A549 (cell line): ENCODE measurements around the gene GRPEL2. TPM values are rescaled to one million over a fixed set of nuclear protein-coding genes. Genes with fewer than 3 reads are reported as not detected.

Source experiments
- ATAC-seq, 2 experiments: fragments of 200-7000 bp in 1 of 2; fragments of >200 bp in 1 of 2; cut with Nextera tagmentation in 1 of 2; cut with Tn5 transposase in 1 of 2; 3 replicates each; pipeline versions ENCODE4 v1.8.0 to v1.9.1; 2018 to 2020; ENCODE audit warnings: mild to moderate bottlenecking in 1 of 2, moderate library complexity in 1 of 2
- CTCF ChIA-PET: fragments of 300-600 bp; sonication (Branson Sonifier 250); formaldehyde crosslinking; extraction: SDS; loops from one replicate; lab custom pipeline; 2021; ENCODE audit warnings: antibody characterized with exemption, inconsistent platforms; lab: Yijun Ruan, JAX
- POLR2A ChIA-PET: fragments of 350-600 bp; formaldehyde crosslinking; extraction: SDS; loops from one replicate; lab custom pipeline; 2021; ENCODE audit warnings: antibody characterized with exemption, inconsistent platforms; lab: Yijun Ruan, JAX
- DNase-seq, 2 experiments: peaks; one replicate each; pipeline versions ENCODE4 v3.0.0 to v3.0.0-alpha.2; 2011 to 2016; ENCODE audit warnings: low read depth in 1 of 2, low spot score in 1 of 2
- FAIRE-seq: peaks from 2 replicates; lab custom pipeline; 2011; peaks lifted over from hg19 to GRCh38; lab: Jason Lieb, UNC
- H3K27ac ChIP-seq, 2 experiments: fragments of >200 bp; sonication (Bioruptor Twin); formaldehyde crosslinking; 3 replicates each; pipeline ENCODE4 v1.5.1; 2016 to 2017
- H3K4me1 ChIP-seq: fragments of >200 bp; sonication (Bioruptor Twin); formaldehyde crosslinking; 3 replicates; pipeline ENCODE4 v1.6.1; 2016
- H3K4me2 ChIP-seq: fragments of >200 bp; sonication (Bioruptor Twin); formaldehyde crosslinking; 3 replicates; pipeline ENCODE4 v1.6.1; 2016
- H3K4me3 ChIP-seq: fragments of >200 bp; sonication (Bioruptor Twin); formaldehyde crosslinking; 3 replicates; pipeline ENCODE4 v1.5.1; 2016
- H3K9me3 ChIP-seq: fragments of >200 bp; sonication (Bioruptor Twin); formaldehyde crosslinking; 3 replicates; pipeline ENCODE4 v1.6.1; 2016
- BHLHE40 ChIP-seq: IDR thresholded peaks from 2 replicates; pipeline ENCODE4 v1.6.1; 2012; ENCODE audit warnings: low read depth, low read length, inconsistent platforms
- CBX2 ChIP-seq: fragments of 200-600 bp; sonication (generic); IDR thresholded peaks from 2 replicates; pipeline ENCODE4 v1.6.1; 2016; ENCODE audit warnings: low read depth, mild to moderate bottlenecking, borderline replicate concordance
- CEBPB ChIP-seq, 2 experiments: fragments of >200 bp in 1 of 2; sonication (Bioruptor Twin) in 1 of 2; formaldehyde crosslinking in 1 of 2; IDR thresholded peaks; 2 replicates each; pipeline ENCODE4 v1.6.1; 2012 to 2016
- CHD2 ChIP-seq: fragments of 150-350 bp; IDR thresholded peaks from 2 replicates; pipeline ENCODE4 v1.6.1; 2014; ENCODE audit warnings: low read length; ENCODE audit not compliant: partially characterized antibody
- EHF ChIP-seq: fragments of 250-450 bp; sonication (Bioruptor Pico); IDR thresholded peaks from 2 replicates; pipeline ENCODE4 v1.5.0; 2020; ENCODE audit warnings: mild to moderate bottlenecking
- EP300 ChIP-seq, 2 experiments: fragments of >200 bp; sonication (Bioruptor Twin); formaldehyde crosslinking; IDR thresholded peaks; 2 replicates in 1 of 2; 3 replicates in 1 of 2; pipeline ENCODE4 v1.6.1; 2016 to 2017
- FOSB ChIP-seq: fragments of 250-450 bp; sonication (Bioruptor Pico); IDR thresholded peaks from 2 replicates; pipeline ENCODE4 v1.5.0; 2020; ENCODE audit warnings: mild to moderate bottlenecking, moderate library complexity
- FOXS1 ChIP-seq: fragments of 250-450 bp; sonication (Bioruptor Pico); IDR thresholded peaks from 2 replicates; pipeline ENCODE4 v1.5.0; 2020; ENCODE audit warnings: mild to moderate bottlenecking, moderate library complexity
- HDAC2 ChIP-seq: fragments of 200-600 bp; sonication (generic); IDR thresholded peaks from 2 replicates; pipeline ENCODE4 v1.6.1; 2016
- HOXA7 ChIP-seq: fragments of 250-450 bp; sonication (Bioruptor Pico); IDR thresholded peaks from 2 replicates; pipeline ENCODE4 v1.5.0; 2020; ENCODE audit warnings: mild to moderate bottlenecking, moderate library complexity
- HOXB13 ChIP-seq: fragments of 250-450 bp; sonication (Bioruptor Pico); IDR thresholded peaks from 2 replicates; pipeline ENCODE4 v1.5.0; 2020; ENCODE audit warnings: low read depth, mild to moderate bottlenecking, moderate library complexity
- HOXB5 ChIP-seq: fragments of 250-450 bp; sonication (Bioruptor Pico); IDR thresholded peaks from 2 replicates; pipeline ENCODE4 v1.5.0; 2020; ENCODE audit warnings: mild to moderate bottlenecking, moderate library complexity
- JUNB ChIP-seq: fragments of >200 bp; sonication (Bioruptor Twin); formaldehyde crosslinking; IDR thresholded peaks from 2 replicates; pipeline ENCODE4 v1.6.1; 2016
- MAFK ChIP-seq: fragments of 450-650 bp; IDR thresholded peaks from 2 replicates; pipeline ENCODE4 v1.6.1; 2014; ENCODE audit not compliant: partially characterized antibody
- NPAS2 ChIP-seq: fragments of 250-450 bp; sonication (Bioruptor Pico); IDR thresholded peaks from 2 replicates; pipeline ENCODE4 v1.8.0; 2022; ENCODE audit warnings: mild to moderate bottlenecking, moderate library complexity, borderline replicate concordance
- POLR2AphosphoS2 ChIP-seq: conservative IDR thresholded peaks from 2 replicates; pipeline ENCODE4 v1.6.1; 2012; ENCODE audit warnings: low read length, improper control_type of control experiment, inconsistent platforms
- RAD21 ChIP-seq, 2 experiments: fragments of >200 bp in 1 of 2; sonication (Bioruptor Twin) in 1 of 2; formaldehyde crosslinking in 1 of 2; IDR thresholded peaks in 1 of 2; conservative IDR thresholded peaks in 1 of 2; 2 replicates in 1 of 2; 3 replicates in 1 of 2; pipeline ENCODE4 v1.6.1; 2012 to 2018; ENCODE audit warnings: inconsistent platforms in 1 of 2
- RARB ChIP-seq: fragments of 250-450 bp; sonication (Bioruptor Pico); IDR thresholded peaks from 2 replicates; pipeline ENCODE4 v1.8.0; 2021; ENCODE audit warnings: mild to moderate bottlenecking, moderate library complexity
- RNF2 ChIP-seq: fragments of 200-600 bp; sonication (generic); IDR thresholded peaks from 2 replicates; pipeline ENCODE4 v1.6.1; 2016; ENCODE audit warnings: low read depth, mild to moderate bottlenecking, antibody characterized with exemption, moderate library complexity, borderline replicate concordance
- SMC3 ChIP-seq: fragments of >200 bp; sonication (Bioruptor Twin); formaldehyde crosslinking; IDR thresholded peaks from 3 replicates; pipeline ENCODE4 v1.6.1; 2018; ENCODE audit warnings: inconsistent platforms
- SREBF2 ChIP-seq: fragments of 450-650 bp; IDR thresholded peaks from 2 replicates; pipeline ENCODE4 v1.6.1; 2014; ENCODE audit warnings: mild to moderate bottlenecking, moderate library complexity
- TFCP2L1 ChIP-seq: fragments of 250-450 bp; sonication (Bioruptor Pico); IDR thresholded peaks from 2 replicates; pipeline ENCODE4 v1.5.0; 2021; ENCODE audit warnings: mild to moderate bottlenecking
- ZC3H11A ChIP-seq: fragments of 450-650 bp; IDR thresholded peaks from 2 replicates; pipeline ENCODE4 v1.6.1; 2014; ENCODE audit warnings: antibody characterized with exemption, mild to moderate bottlenecking
- WGBS: methylation state at CpG from one replicate; pipeline ENCODE4 v1.1.6; 2017; ENCODE audit errors: missing lambda C conversion rate; 5-methylcytosine and 5-hydroxymethylcytosine counted together
- polyA minus RNA-seq: library from RNA; depleted of rRNA, polyadenylated mRNA; stranded (reverse); fragments of >200 nt; gene quantifications from 2 replicates; pipeline ENCODE4 v1.2.3, GENCODE V29; 2011; rRNA and poly(A)+ RNA removed
- polyA plus RNA-seq, 4 experiments: library from polyadenylated mRNA; depleted of rRNA in 3 of 4; stranded (reverse); fragments of >200 nt; fragmentation: RNase III in 1 of 4; extraction: RNeasy Plus Mini Kit Qiagen cat#74134 plus additional on column Dnase treatment in 1 of 4; gene quantifications; 2 replicates in 3 of 4; 3 replicates in 1 of 4; pipeline ENCODE4 v1.2.3, GENCODE V29; 2011 to 2017
- TF ChIP-seq, protein P1 (sequence below): IDR thresholded peaks from 2 replicates; pipeline ENCODE4 v1.6.1; 2012; ENCODE audit warnings: low read depth, borderline replicate concordance
- TF ChIP-seq, protein P2 (sequence below): fragments of 150-350 bp; IDR thresholded peaks from 2 replicates; pipeline ENCODE4 v1.6.1; 2014; ENCODE audit warnings: low read depth, mild to moderate bottlenecking, low read length
- TF ChIP-seq, protein P3 (sequence below): fragments of 250-450 bp; sonication (Bioruptor Pico); IDR thresholded peaks from 2 replicates; pipeline ENCODE4 v1.5.0; 2020; ENCODE audit warnings: low read depth, mild to moderate bottlenecking, moderate library complexity
- TF ChIP-seq, protein P4 (sequence below): fragments of 450-650 bp; IDR thresholded peaks from 2 replicates; pipeline ENCODE4 v1.6.1; 2014; ENCODE audit warnings: antibody characterized with exemption
- TF ChIP-seq, protein P5 (sequence below): fragments of >200 bp; sonication (Bioruptor Twin); formaldehyde crosslinking; IDR thresholded peaks from 3 replicates; pipeline ENCODE4 v1.5.1; 2016
- TF ChIP-seq, protein P6 (sequence below): fragments of >200 bp; sonication (Bioruptor Twin); formaldehyde crosslinking; IDR thresholded peaks from 3 replicates; pipeline ENCODE4 v1.6.1; 2016

Gene GRPEL2, protein sequence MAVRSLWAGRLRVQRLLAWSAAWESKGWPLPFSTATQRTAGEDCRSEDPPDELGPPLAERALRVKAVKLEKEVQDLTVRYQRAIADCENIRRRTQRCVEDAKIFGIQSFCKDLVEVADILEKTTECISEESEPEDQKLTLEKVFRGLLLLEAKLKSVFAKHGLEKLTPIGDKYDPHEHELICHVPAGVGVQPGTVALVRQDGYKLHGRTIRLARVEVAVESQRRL
- polyA plus RNA-seq (2011; rRNA removed) (17.0 and 26.4 TPM in 2 replicates), polyA plus RNA-seq (2017; fragmentation: RNase III; extraction: RNeasy Plus Mini Kit Qiagen cat#74134 plus additional on column Dnase treatment) (9.1 to 10.4 TPM (median 9.7 TPM) in 3 replicates), polyA minus RNA-seq (23.5 and 25.1 TPM in 2 replicates)
- 5.1 and 5.4 TPM in 2 replicates for polyA plus RNA-seq (2012; cell fraction: cytosol; rRNA removed)
- polyA plus RNA-seq (2012; cell fraction: nucleus; rRNA removed) = 3.6 and 5.1 TPM in 2 replicates

DNA sequence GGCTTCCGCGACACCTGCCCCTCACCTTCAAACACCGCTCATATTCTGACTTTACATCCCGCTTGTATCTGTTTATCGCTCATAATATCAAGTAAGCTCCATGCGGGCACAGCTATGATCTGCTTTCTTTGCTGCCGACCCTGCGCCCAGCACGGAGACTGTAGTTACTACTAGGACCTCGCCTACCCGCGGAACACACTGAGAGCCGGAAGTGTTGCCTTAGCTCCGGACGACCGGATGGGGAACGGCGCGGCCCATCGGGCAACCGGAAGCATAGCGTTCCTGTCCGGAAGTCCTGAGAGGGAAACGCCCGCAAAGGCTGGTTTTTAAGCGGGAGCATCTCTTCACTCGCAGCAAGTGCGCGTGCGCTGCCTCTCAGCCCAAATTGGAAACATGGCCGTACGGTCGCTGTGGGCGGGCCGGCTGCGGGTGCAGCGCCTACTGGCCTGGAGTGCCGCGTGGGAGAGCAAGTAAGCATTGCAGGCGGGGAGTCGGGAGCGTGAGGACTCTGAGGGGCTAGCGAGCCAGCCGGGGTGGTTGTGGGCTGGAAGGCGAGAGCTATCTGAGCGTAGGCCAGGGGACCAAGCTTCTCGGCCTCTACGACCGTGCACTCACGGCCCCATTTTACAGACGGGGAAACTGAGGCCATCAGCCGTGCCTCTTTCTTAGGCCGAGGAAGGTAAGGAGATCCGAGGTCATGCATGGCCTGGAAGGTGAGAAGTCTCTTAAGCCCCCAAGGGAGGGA, at the start of gene GRPEL2:
TSS of gene GRPEL2 (plus strand) at position 353 of the 745 bp plus-strand sequence. CDS start at position 394, 41 bp downstream.
- ATAC-seq (peak; percentile 99 to 100), FAIRE-seq (peak; percentile 73)
- 2% methylated on average over 29 of the region's 54 CpGs for WGBS
- TF ChIP-seq RAD21 (conservative IDR thresholded peaks at IDR 0.05 in 1 of 2, IDR thresholded peaks at IDR 0.05 in 1 of 2) = no peak
- TF ChIP-seq SREBF2 = no peak
- TF ChIP-seq, protein P1, sequence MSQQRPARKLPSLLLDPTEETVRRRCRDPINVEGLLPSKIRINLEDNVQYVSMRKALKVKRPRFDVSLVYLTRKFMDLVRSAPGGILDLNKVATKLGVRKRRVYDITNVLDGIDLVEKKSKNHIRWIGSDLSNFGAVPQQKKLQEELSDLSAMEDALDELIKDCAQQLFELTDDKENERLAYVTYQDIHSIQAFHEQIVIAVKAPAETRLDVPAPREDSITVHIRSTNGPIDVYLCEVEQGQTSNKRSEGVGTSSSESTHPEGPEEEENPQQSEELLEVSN = peak; percentile 82; the same call in 1 of the 2 replicates
- no peak for TF ChIP-seq POLR2AphosphoS2
- no peak for TF ChIP-seq MAFK
- TF ChIP-seq, protein P2, sequence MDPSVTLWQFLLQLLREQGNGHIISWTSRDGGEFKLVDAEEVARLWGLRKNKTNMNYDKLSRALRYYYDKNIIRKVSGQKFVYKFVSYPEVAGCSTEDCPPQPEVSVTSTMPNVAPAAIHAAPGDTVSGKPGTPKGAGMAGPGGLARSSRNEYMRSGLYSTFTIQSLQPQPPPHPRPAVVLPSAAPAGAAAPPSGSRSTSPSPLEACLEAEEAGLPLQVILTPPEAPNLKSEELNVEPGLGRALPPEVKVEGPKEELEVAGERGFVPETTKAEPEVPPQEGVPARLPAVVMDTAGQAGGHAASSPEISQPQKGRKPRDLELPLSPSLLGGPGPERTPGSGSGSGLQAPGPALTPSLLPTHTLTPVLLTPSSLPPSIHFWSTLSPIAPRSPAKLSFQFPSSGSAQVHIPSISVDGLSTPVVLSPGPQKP = 0 out of 2 replicates have a peak, but pooled peaks have one; percentile 75
- TF ChIP-seq FOXS1 (CRISPR knock-in tag) = no peak
- TF ChIP-seq HOXB5 (CRISPR knock-in tag) = no peak; the same call in 1 of the 2 replicates
- no peak for TF ChIP-seq CBX2
- no peak for TF ChIP-seq CHD2
- TF ChIP-seq TFCP2L1 (CRISPR knock-in tag) = peak; percentile 73; the same call in 1 of the 2 replicates
- TF ChIP-seq FOSB (CRISPR knock-in tag) = no peak
- TF ChIP-seq, protein P3, sequence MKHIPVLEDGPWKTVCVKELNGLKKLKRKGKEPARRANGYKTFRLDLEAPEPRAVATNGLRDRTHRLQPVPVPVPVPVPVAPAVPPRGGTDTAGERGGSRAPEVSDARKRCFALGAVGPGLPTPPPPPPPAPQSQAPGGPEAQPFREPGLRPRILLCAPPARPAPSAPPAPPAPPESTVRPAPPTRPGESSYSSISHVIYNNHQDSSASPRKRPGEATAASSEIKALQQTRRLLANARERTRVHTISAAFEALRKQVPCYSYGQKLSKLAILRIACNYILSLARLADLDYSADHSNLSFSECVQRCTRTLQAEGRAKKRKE (CRISPR knock-in tag) = no peak
- TF ChIP-seq NPAS2 (CRISPR knock-in tag) = no peak
- no peak for TF ChIP-seq CEBPB (IDR thresholded peaks at IDR 0.05)
- no peak for TF ChIP-seq JUNB
- no peak for TF ChIP-seq RNF2
- TF ChIP-seq HOXA7 (CRISPR knock-in tag) = no peak; the same call in 1 of the 2 replicates
- TF ChIP-seq, protein P4, sequence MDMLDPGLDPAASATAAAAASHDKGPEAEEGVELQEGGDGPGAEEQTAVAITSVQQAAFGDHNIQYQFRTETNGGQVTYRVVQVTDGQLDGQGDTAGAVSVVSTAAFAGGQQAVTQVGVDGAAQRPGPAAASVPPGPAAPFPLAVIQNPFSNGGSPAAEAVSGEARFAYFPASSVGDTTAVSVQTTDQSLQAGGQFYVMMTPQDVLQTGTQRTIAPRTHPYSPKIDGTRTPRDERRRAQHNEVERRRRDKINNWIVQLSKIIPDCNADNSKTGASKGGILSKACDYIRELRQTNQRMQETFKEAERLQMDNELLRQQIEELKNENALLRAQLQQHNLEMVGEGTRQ = no peak
- no peak for TF ChIP-seq EP300 (IDR thresholded peaks at IDR 0.05)
- TF ChIP-seq ZC3H11A = no peak
- TF ChIP-seq, protein P5, sequence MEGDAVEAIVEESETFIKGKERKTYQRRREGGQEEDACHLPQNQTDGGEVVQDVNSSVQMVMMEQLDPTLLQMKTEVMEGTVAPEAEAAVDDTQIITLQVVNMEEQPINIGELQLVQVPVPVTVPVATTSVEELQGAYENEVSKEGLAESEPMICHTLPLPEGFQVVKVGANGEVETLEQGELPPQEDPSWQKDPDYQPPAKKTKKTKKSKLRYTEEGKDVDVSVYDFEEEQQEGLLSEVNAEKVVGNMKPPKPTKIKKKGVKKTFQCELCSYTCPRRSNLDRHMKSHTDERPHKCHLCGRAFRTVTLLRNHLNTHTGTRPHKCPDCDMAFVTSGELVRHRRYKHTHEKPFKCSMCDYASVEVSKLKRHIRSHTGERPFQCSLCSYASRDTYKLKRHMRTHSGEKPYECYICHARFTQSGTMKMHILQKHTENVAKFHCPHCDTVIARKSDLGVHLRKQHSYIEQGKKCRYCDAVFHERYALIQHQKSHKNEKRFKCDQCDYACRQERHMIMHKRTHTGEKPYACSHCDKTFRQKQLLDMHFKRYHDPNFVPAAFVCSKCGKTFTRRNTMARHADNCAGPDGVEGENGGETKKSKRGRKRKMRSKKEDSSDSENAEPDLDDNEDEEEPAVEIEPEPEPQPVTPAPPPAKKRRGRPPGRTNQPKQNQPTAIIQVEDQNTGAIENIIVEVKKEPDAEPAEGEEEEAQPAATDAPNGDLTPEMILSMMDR = peak; percentile 8; the same call in 1 of the 3 replicates
- TF ChIP-seq HOXB13 = no peak
- no peak for TF ChIP-seq BHLHE40
- TF ChIP-seq RARB = no peak
- no peak for TF ChIP-seq EHF (CRISPR knock-in tag)
- no peak for TF ChIP-seq SMC3
- TF ChIP-seq HDAC2 = peak; percentile 85; the same call in 1 of the 2 replicates
- TF ChIP-seq, protein P6, sequence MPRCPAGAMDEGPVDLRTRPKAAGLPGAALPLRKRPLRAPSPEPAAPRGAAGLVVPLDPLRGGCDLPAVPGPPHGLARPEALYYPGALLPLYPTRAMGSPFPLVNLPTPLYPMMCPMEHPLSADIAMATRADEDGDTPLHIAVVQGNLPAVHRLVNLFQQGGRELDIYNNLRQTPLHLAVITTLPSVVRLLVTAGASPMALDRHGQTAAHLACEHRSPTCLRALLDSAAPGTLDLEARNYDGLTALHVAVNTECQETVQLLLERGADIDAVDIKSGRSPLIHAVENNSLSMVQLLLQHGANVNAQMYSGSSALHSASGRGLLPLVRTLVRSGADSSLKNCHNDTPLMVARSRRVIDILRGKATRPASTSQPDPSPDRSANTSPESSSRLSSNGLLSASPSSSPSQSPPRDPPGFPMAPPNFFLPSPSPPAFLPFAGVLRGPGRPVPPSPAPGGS = peak; percentile 76; the same call in 2 of the 3 replicates

More for the DNA sequence above, at the start of gene GRPEL2:
- Histone ChIP-seq H3K9me3 (no peaks in the 10 kb centered on the region), H3K27ac (peak within 1 kb of the TSS; percentile 89 to 93), H3K4me2 (peak within 1 kb of the TSS; percentile 83), H3K4me1 (peaks cover 23% of the 10 kb centered on the region), H3K4me3 (peak within 1 kb of the TSS; percentile 94)
- DNase-seq = peak; percentile 98 to 99
- POLR2A ChIA-PET = interaction anchor here (0.6 to 2.5 kb wide), 16 partner anchors 8 to 217 kb away, joined by 3 to 34 read pairs (median 4); partner anchors contain the start of genes CSNK1A1 and PCYOX1L
- CTCF ChIA-PET = interaction anchor here (0.9 to 12.7 kb wide), 13 partner anchors 8 to 230 kb away, joined by 3 to 93 read pairs (median 5); partner anchors contain the start of gene CSNK1A1
